ENCODE results near the gene MDP1. TPM values are rescaled to one million over a fixed set of nuclear protein-coding genes. Genes with fewer than 3 reads are reported as not detected.

The MDP1 gene
- total and polyA plus RNA-seq, 2 of the 8 experiments (the other 6 are each of a cell fraction or from before 2014, with no cell fraction given) = 17.7 to 32.2 TPM

DNA sequence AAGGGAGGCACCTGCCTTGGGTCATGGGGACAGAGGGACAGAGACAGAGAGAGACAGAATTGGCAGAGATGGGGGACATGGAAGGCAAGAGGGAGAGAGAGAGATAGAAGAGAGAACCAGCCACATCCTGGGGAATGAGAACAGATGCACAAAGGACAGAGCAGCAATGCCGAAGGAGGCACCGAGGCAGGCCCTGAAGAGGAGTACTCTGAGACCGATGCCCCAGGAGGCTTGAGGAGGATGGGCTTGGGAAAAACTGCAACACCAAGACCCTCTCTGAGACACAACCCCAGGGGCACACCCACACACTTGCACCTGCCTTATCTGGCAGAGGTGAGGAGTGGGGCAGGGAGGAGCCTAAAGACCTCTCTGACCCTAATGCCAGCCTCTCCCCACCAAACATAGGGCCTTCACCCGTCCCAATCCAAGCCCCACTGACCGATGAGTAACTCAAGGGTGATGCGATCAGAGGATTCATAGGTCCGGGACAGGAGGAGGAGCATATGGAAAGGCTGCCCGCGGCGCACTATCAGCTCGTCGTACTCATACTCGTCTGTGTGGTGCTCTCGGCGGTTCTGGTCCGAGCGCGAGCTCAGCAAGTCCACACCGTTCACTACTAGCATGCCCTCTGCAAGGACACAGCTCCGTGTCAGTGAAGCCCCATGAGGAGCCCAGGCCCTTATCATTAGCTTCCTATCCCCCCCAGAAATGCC, 45.5 kb upstream of the MDP1 start:
- H3K27me3 ChIP-seq (replicated peaks in 1 of 4; ENCODE audit: control insufficient read depth in 3 of 4, extremely low read depth in 1 of 4, insufficient read depth in 3 of 4, low read length in 3 of 4) = no peaks in the 10 kb centered on the region; a peak in 1 of 7 replicates
- POLR2A ChIA-PET (ENCODE audit: partially characterized antibody) = interaction anchor here (0.8 to 3.9 kb wide), 10 partner anchors 10 to 66 kb away, joined by 3 to 14 read pairs (median 4); partner anchors contain the start of genes RABGGTA, TINF2 and TM9SF1
- no peak for FAIRE-seq

More for the DNA sequence above, 45.5 kb upstream of the MDP1 start:
- Histone ChIP-seq H4K91ac (replicated peaks; ENCODE audit: insufficient read length, low read length) (no peak overlapping the region), H3K4me1 (replicated peaks in 1 of 4; ENCODE audit: control insufficient read depth in 3 of 4, insufficient read depth in 4 of 4, low read length in 3 of 4) (peaks cover 0 to 2% (median 0%) of the 10 kb centered on the region in 4 experiments; a peak in 1 of 7 replicates), H2AK5ac (ENCODE audit: low read depth, low read length) (no peak overlapping the region), H3K79me1 (ENCODE audit: low read depth, low read length) (no peaks in the 10 kb centered on the region), H3K79me2 (ENCODE audit: control insufficient read depth in 1 of 2, insufficient read depth in 2 of 2, low read length in 2 of 2) (no peaks in the 10 kb centered on the region), H4K5ac (ENCODE audit: insufficient read length, low read depth, low read length) (no peak overlapping the region), H3K27ac (ENCODE audit: low read depth, low read length) (no peak overlapping the region), H2BK5ac (ENCODE audit: low read depth, low read length) (no peak overlapping the region; the same call in 1 of the 2 replicates), H3K36me3 (ENCODE audit: control insufficient read depth in 2 of 4, insufficient read depth in 4 of 4, low read length in 3 of 4) (no peaks in the 10 kb centered on the region; a peak in 1 of 8 replicates), H3K18ac (ENCODE audit: extremely low read depth, low read length) (no peak overlapping the region), H2BK12ac (ENCODE audit: low read depth, low read length) (no peak overlapping the region), H4K20me1 (replicated peaks in 1 of 2; ENCODE audit: control insufficient read depth in 1 of 2, insufficient read depth in 2 of 2, low read length in 2 of 2) (peaks cover 0 to 2% of the 10 kb centered on the region in 2 experiments), H2AFZ (ENCODE audit: low read length) (no peak overlapping the region), H3K4ac (replicated peaks; ENCODE audit: insufficient read length, low read depth, low read length) (no peak overlapping the region), H2BK20ac (ENCODE audit: low read length) (no peak overlapping the region), H4K8ac (ENCODE audit: extremely low read depth, insufficient read depth, low read length) (no peak overlapping the region), H3K9ac (replicated peaks in 1 of 4; ENCODE audit: extremely low read depth in 1 of 4, low read depth in 3 of 4, low read length in 3 of 4) (no peak overlapping the region; a peak in 1 of 7 replicates), H3K4me3 (ENCODE audit: extremely low read depth in 1 of 4, insufficient read depth in 2 of 4, low read depth in 3 of 4, low read length in 4 of 4) (no peak overlapping the region), H3K23me2 (ENCODE audit: low read depth, low read length) (no peaks in the 10 kb centered on the region), H2BK120ac (replicated peaks; ENCODE audit: low read depth, low read length) (no peak overlapping the region), H3K56ac (replicated peaks; ENCODE audit: insufficient read length, low read depth, low read length) (no peak overlapping the region), H3K9me3 (ENCODE audit: insufficient read depth in 2 of 2, low read depth in 1 of 2, low read length in 1 of 2) (no peaks in the 10 kb centered on the region), H3K23ac (ENCODE audit: insufficient read length) (no peak overlapping the region), H2BK15ac (ENCODE audit: low read length) (no peak overlapping the region), H3K4me2 (ENCODE audit: insufficient read depth in 1 of 2, low read depth in 2 of 2, low read length in 2 of 2) (no peak overlapping the region), H3K14ac (ENCODE audit: insufficient read length) (no peak overlapping the region)
- TF ChIP-seq HDAC6 (IDR thresholded peaks at IDR 0.05; ENCODE audit: low read depth, low read length) (no peak), POU5F1 (IDR thresholded peaks at IDR 0.05; ENCODE audit: low read depth, low read length) (no peak)
- WGBS, 2 experiments (ENCODE audit: extremely low coverage in 1 of 2, insufficient coverage in 1 of 2, insufficient read length in 1 of 2, insufficient replicate concordance in 2 of 2, low coverage in 1 of 2, low lambda C conversion rate in 2 of 2, missing lambda C conversion rate in 1 of 2) = 84% methylated on average over 20 of the region's 20 CpGs; no CpG with 5 or more reads in 1 of the 2 experiments
- CTCF ChIA-PET (ENCODE audit: partially characterized antibody) = interaction anchor here (0.6 to 6.2 kb wide), 15 partner anchors 8 to 1285 kb away, joined by 3 to 30 read pairs (median 5); partner anchors contain the start of genes CIDEB, RABGGTA and TINF2
- no peak for DNase-seq (ENCODE audit: low read depth in 1 of 2, low spot score in 2 of 2)

All from H1 (cell line).